Measurements from ENCODE around the gene RAPGEF6. TPM values are rescaled to one million over a fixed set of nuclear protein-coding genes. Genes with fewer than 3 reads are reported as not detected.

The RAPGEF6 gene
- total RNA-seq, 2 experiments from 2014 or later = 27.0 to 34.1 TPM

- no peak overlapping the region for H3K27ac Mint-ChIP-seq
- no peak overlapping the region for H3K4me3 Mint-ChIP-seq
- H3K36me3 Mint-ChIP-seq (ENCODE audit: low read depth) = peaks cover 8% of the 10 kb centered on the region
- TF ChIP-seq CTCF (IDR thresholded peaks at IDR 0.05) = no peak
- ATAC-seq (no peak), DNase-seq (no peak)
- no peaks in the 10 kb centered on the region for H3K9me3 Mint-ChIP-seq
- intact Hi-C loops (cut with micrococcal nuclease) = no loop called here
- peaks cover 11% of the 10 kb centered on the region for H3K4me1 Mint-ChIP-seq (ENCODE audit: low read depth)
- no peaks in the 10 kb centered on the region for H3K27me3 Mint-ChIP-seq
- ChIA-PET POLR2A (no interaction called here), CTCF (interaction anchor here (0.7 to 2.0 kb wide), 2 partner anchors 55 to 95 kb away, joined by 4 to 10 read pairs; no protein-coding TSS in a partner anchor)
Observed at GRCh38 chr5:131644822-131645221, 9.8 kb upstream of the RAPGEF6 start.

GRCh38 chr5:131644370-131644769, 9.3 kb upstream of the RAPGEF6 start:
- no peaks in the 10 kb centered on the region for H3K9me3 Mint-ChIP-seq
- no peak overlapping the region for H3K27ac Mint-ChIP-seq
- DNase-seq = no peak
- no peaks in the 10 kb centered on the region for H3K27me3 Mint-ChIP-seq
- no peak for ATAC-seq
- peaks cover 5% of the 10 kb centered on the region for H3K36me3 Mint-ChIP-seq (ENCODE audit: low read depth)
- peaks cover 16% of the 10 kb centered on the region for H3K4me1 Mint-ChIP-seq (ENCODE audit: low read depth)
- H3K4me3 Mint-ChIP-seq = no peak overlapping the region
- no peak for TF ChIP-seq CTCF (IDR thresholded peaks at IDR 0.05)
- CTCF ChIA-PET = interaction anchor here (2.0 kb wide), 1 partner anchor 55 kb away, joined by 10 read pairs; no protein-coding TSS in a partner anchor
- intact Hi-C loops (cut with micrococcal nuclease) = no loop called here
- POLR2A ChIA-PET = no interaction called here

GRCh38 chr5:131641494-131641893, 6.5 kb upstream of the RAPGEF6 start:
- Mint-ChIP-seq H3K36me3 (ENCODE audit: low read depth) (peaks cover 3% of the 10 kb centered on the region), H3K4me3 (no peak overlapping the region), H3K27ac (peak overlapping the region; percentile 30), H3K9me3 (no peaks in the 10 kb centered on the region), H3K4me1 (ENCODE audit: low read depth) (peaks cover 20% of the 10 kb centered on the region), H3K27me3 (no peaks in the 10 kb centered on the region)
- POLR2A ChIA-PET = no interaction called here
- no peak for TF ChIP-seq CTCF (IDR thresholded peaks at IDR 0.05)
- CTCF ChIA-PET = interaction anchor here (0.7 to 3.6 kb wide), 3 partner anchors 52 to 366 kb away, joined by 3 to 9 read pairs (median 6); no protein-coding TSS in a partner anchor
- intact Hi-C loops (cut with micrococcal nuclease) = no loop called here
- DNase-seq (no peak), ATAC-seq (no peak)

GRCh38 chr5:131640043-131640856, 5.2 kb upstream of the RAPGEF6 start:
- H3K27ac Mint-ChIP-seq = peak overlapping the region; percentile 92
- intact Hi-C loops (cut with micrococcal nuclease) = no loop called here
- ChIA-PET CTCF (interaction anchor here (1.2 to 3.6 kb wide), 3 partner anchors 51 to 423 kb away, joined by 3 to 9 read pairs (median 6); no protein-coding TSS in a partner anchor), POLR2A (interaction anchor here (1.1 to 1.2 kb wide), 2 partner anchors 8 to 157 kb away, joined by 3 read pairs; partner anchors contain the start of gene FNIP1)
- ATAC-seq (peak; percentile 96), DNase-seq (peak; percentile 88)
- TF ChIP-seq CTCF (IDR thresholded peaks at IDR 0.05) = no peak
- H3K4me1 Mint-ChIP-seq (ENCODE audit: low read depth) = peaks cover 24% of the 10 kb centered on the region
- H3K9me3 Mint-ChIP-seq = no peaks in the 10 kb centered on the region
- H3K36me3 Mint-ChIP-seq (ENCODE audit: low read depth) = peaks cover 1% of the 10 kb centered on the region
- peak overlapping the region; percentile 14 for H3K4me3 Mint-ChIP-seq
- H3K27me3 Mint-ChIP-seq = no peaks in the 10 kb centered on the region

GRCh38 chr5:131639148-131639547, 4.1 kb upstream of the RAPGEF6 start:
- TF ChIP-seq CTCF (IDR thresholded peaks at IDR 0.05) = no peak
- no peak overlapping the region for H3K4me3 Mint-ChIP-seq
- no peaks in the 10 kb centered on the region for H3K27me3 Mint-ChIP-seq
- peaks cover 3% of the 10 kb centered on the region for H3K36me3 Mint-ChIP-seq (ENCODE audit: low read depth)
- ChIA-PET CTCF (interaction anchor here (0.8 to 3.6 kb wide), 2 partner anchors 50 to 424 kb away, joined by 3 to 9 read pairs; no protein-coding TSS in a partner anchor), POLR2A (no interaction called here)
- peaks cover 24% of the 10 kb centered on the region for H3K4me1 Mint-ChIP-seq (ENCODE audit: low read depth)
- peak overlapping the region; percentile 92 for H3K27ac Mint-ChIP-seq
- no peaks in the 10 kb centered on the region for H3K9me3 Mint-ChIP-seq
- ATAC-seq (no peak), DNase-seq (no peak)
- intact Hi-C loops (cut with micrococcal nuclease) = loop anchor here (5.0 kb wide), 1 partner anchor 158 kb away; the partner anchor contains the start of gene FNIP1

Data from activated CD8-positive, alpha-beta T cell treated with anti-CD3 and anti-CD28 coated beads for 36 hours (primary cell).